Panc1 (cell line): ENCODE data around the gene MTHFD2. TPM values are rescaled to one million over a fixed set of nuclear protein-coding genes. Genes with fewer than 3 reads are reported as not detected.

ENCODE experiments used
- ATAC-seq: fragments of 200-7000 bp; cut with Tn5 transposase; 2 replicates; pipeline ENCODE4 v1.9.1; 2020; ENCODE audit warnings: mild to moderate bottlenecking, moderate library complexity
- BruUV-seq: library from RNA; stranded (reverse); fragments of 400-500 nt; replicated peaks from 2 replicates; lab custom pipeline; 2021; lab: Mats Ljungman, UMichigan
- CTCF ChIA-PET: fragments of 300-600 bp; sonication (Branson Sonifier 250); formaldehyde crosslinking; loops from one replicate; lab custom pipeline; 2022; ENCODE audit warnings: antibody characterized with exemption; lab: Charles Lee
- POLR2A ChIA-PET: fragments of 300-600 bp; sonication (Branson Sonifier 250); formaldehyde crosslinking; loops from one replicate; lab custom pipeline; 2022; ENCODE audit warnings: antibody characterized with exemption; lab: Charles Lee
- DNase-seq: peaks from one replicate; pipeline ENCODE4 v3.0.0-alpha.2; 2010; ENCODE audit warnings: low read depth, low spot score
- H3K27ac ChIP-seq: 2 replicates; pipeline ENCODE4 v1.5.1; 2011; ENCODE audit warnings: mild to moderate bottlenecking, low read length, inconsistent platforms
- H3K27me3 ChIP-seq: fragments of 200-500 bp; sonication (Bioruptor generic); 2 replicates; pipeline ENCODE4 v1.6.0; 2014; ENCODE audit warnings: low read length, inconsistent platforms; ENCODE audit not compliant: control insufficient read depth, insufficient read depth
- H3K36me3 ChIP-seq: fragments of 200-500 bp; sonication (Bioruptor generic); 2 replicates; pipeline ENCODE4 v1.5.1; 2014; ENCODE audit warnings: inconsistent platforms, mild to moderate bottlenecking, low read length, moderate library complexity; ENCODE audit not compliant: control insufficient read depth, insufficient read depth
- H3K4me1 ChIP-seq: 2 replicates; pipeline ENCODE4 v1.5.1; 2011; ENCODE audit warnings: inconsistent platforms, mild to moderate bottlenecking, low read length, moderate library complexity; ENCODE audit not compliant: control insufficient read depth, insufficient read depth
- H3K4me3 ChIP-seq, 2 experiments: 2 replicates each; pipeline ENCODE4 v1.5.1; 2011 to 2012; ENCODE audit warnings: low read depth in 2 of 2, low read length in 2 of 2, mild to moderate bottlenecking in 2 of 2, inconsistent platforms in 1 of 2, moderate library complexity in 1 of 2
- H3K9me3 ChIP-seq: fragments of 200-500 bp; sonication (Bioruptor generic); 2 replicates; pipeline ENCODE4 v1.5.1; 2014; ENCODE audit warnings: low read depth, mild to moderate bottlenecking, inconsistent platforms, low read length, moderate library complexity; ENCODE audit not compliant: control insufficient read depth, insufficient read depth
- POLR2AphosphoS5 ChIP-seq: IDR thresholded peaks from 2 replicates; pipeline ENCODE4 v1.6.1; 2012; ENCODE audit warnings: mild to moderate bottlenecking, low read depth, low read length, moderate library complexity
- SIN3A ChIP-seq: IDR thresholded peaks from 2 replicates; pipeline ENCODE4 v1.6.1; 2012; ENCODE audit warnings: low read depth, mild to moderate bottlenecking, low read length, moderate library complexity, borderline replicate concordance; ENCODE audit not compliant: insufficient read depth
- TCF7L2 ChIP-seq: IDR thresholded peaks from 2 replicates; pipeline ENCODE4 v1.6.1; 2011; ENCODE audit warnings: mild to moderate bottlenecking, low read depth, low read length, inconsistent platforms
- in situ Hi-C: cut with HindIII; loops from 2 replicates; pipeline ENCODE4 v1.10.0; 2016; ENCODE audit warnings: low sequenced_read_pairs, low pct_unique_long_range_greater_than_20kb
- intact Hi-C: fragments of 100-400 bp; cut with micrococcal nuclease; formaldehyde crosslinking; loops from one replicate; pipeline ENCODE4 v1.10.0; 2022; ENCODE audit not compliant: unreplicated experiment
- total RNA-seq: library from RNA; stranded (reverse); gene quantifications from one replicate; pipeline ENCODE4 v1.2.1, GENCODE V29; 2021; ENCODE audit not compliant: unreplicated experiment
- TF ChIP-seq, protein P1 (sequence below): fragments of 450-650 bp; IDR thresholded peaks from 2 replicates; pipeline ENCODE4 v1.5.1; 2017; ENCODE audit warnings: mild to moderate bottlenecking
- TF ChIP-seq, protein P2 (sequence below), 2 experiments: IDR thresholded peaks; 2 replicates each; pipeline ENCODE4 v1.6.1; 2011 to 2012; ENCODE audit warnings: low read depth in 2 of 2, control low read depth in 1 of 2, low read length in 1 of 2, mild to moderate bottlenecking in 1 of 2, moderate library complexity in 1 of 2; ENCODE audit not compliant: insufficient read depth in 1 of 2

MTHFD2 gene
- total RNA-seq, 1 experiment from 2014 or later = 215 TPM

- TF ChIP-seq POLR2AphosphoS5 (peak; percentile 24; the same call in 1 of the 2 replicates), TCF7L2 (no peak)
- TF ChIP-seq, protein P1, sequence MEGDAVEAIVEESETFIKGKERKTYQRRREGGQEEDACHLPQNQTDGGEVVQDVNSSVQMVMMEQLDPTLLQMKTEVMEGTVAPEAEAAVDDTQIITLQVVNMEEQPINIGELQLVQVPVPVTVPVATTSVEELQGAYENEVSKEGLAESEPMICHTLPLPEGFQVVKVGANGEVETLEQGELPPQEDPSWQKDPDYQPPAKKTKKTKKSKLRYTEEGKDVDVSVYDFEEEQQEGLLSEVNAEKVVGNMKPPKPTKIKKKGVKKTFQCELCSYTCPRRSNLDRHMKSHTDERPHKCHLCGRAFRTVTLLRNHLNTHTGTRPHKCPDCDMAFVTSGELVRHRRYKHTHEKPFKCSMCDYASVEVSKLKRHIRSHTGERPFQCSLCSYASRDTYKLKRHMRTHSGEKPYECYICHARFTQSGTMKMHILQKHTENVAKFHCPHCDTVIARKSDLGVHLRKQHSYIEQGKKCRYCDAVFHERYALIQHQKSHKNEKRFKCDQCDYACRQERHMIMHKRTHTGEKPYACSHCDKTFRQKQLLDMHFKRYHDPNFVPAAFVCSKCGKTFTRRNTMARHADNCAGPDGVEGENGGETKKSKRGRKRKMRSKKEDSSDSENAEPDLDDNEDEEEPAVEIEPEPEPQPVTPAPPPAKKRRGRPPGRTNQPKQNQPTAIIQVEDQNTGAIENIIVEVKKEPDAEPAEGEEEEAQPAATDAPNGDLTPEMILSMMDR = no peak
- Histone ChIP-seq H3K9me3 (no peaks in the 10 kb centered on the region), H3K4me1 (peaks cover 9% of the 10 kb centered on the region; the same call in 1 of the 2 replicates), H3K36me3 (no peaks in the 10 kb centered on the region), H3K27ac (no peak overlapping the region), H3K27me3 (no peaks in the 10 kb centered on the region), H3K4me3 (no peak overlapping the region)
- CTCF ChIA-PET = no interaction called here
- ATAC-seq (no peak), DNase-seq (no peak)
- intact Hi-C loops (no loop called here), in situ Hi-C loops (no loop called here)
- POLR2A ChIA-PET = no interaction called here
- BruUV-seq = no TSS peak
These were observed 27.5 kb downstream of the MTHFD2 start for GRCh38 chr2:74225698-74226459.

DNA sequence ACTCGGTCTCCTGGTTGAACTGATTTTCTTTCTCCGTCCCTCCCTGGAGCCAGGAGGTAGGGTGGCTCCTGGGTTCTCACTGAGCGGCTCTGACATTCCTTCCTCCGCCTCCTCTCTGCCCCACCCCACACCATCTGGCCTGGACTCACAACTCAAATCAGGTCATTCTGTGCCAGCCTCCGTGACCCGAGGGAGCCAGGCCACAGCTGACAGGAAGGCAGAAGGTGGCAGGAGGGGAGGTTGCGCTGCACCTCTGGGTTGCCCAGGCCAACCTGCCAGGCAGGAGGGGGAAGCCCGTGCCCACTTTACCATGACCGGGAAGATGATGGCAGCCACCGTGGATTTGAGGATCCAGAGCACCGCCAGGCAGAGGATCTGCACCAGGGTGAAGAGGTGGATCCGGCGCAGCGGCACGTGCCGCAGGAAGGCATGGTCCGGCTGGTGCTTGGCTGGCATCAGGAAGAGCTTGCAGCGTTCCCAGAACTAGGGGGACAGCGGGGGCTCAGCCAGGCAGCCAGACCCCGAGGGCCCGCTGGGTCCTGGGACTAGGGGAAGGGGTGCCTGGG is 28.3 kb downstream of the MTHFD2 start:
- Histone ChIP-seq H3K4me3 (no peak overlapping the region), H3K27me3 (no peaks in the 10 kb centered on the region), H3K36me3 (no peaks in the 10 kb centered on the region), H3K27ac (no peak overlapping the region), H3K4me1 (peaks cover 9% of the 10 kb centered on the region; the same call in 1 of the 2 replicates), H3K9me3 (no peaks in the 10 kb centered on the region)
- CTCF ChIA-PET = interaction anchor here (0.6 to 0.7 kb wide), 2 partner anchors 16 to 27 kb away, joined by 5 to 6 read pairs; no protein-coding TSS in a partner anchor
- in situ Hi-C loops (no loop called here), intact Hi-C loops (no loop called here)
- TF ChIP-seq POLR2AphosphoS5 (no peak), SIN3A (no peak), TCF7L2 (no peak)
- TF ChIP-seq, protein P2, sequence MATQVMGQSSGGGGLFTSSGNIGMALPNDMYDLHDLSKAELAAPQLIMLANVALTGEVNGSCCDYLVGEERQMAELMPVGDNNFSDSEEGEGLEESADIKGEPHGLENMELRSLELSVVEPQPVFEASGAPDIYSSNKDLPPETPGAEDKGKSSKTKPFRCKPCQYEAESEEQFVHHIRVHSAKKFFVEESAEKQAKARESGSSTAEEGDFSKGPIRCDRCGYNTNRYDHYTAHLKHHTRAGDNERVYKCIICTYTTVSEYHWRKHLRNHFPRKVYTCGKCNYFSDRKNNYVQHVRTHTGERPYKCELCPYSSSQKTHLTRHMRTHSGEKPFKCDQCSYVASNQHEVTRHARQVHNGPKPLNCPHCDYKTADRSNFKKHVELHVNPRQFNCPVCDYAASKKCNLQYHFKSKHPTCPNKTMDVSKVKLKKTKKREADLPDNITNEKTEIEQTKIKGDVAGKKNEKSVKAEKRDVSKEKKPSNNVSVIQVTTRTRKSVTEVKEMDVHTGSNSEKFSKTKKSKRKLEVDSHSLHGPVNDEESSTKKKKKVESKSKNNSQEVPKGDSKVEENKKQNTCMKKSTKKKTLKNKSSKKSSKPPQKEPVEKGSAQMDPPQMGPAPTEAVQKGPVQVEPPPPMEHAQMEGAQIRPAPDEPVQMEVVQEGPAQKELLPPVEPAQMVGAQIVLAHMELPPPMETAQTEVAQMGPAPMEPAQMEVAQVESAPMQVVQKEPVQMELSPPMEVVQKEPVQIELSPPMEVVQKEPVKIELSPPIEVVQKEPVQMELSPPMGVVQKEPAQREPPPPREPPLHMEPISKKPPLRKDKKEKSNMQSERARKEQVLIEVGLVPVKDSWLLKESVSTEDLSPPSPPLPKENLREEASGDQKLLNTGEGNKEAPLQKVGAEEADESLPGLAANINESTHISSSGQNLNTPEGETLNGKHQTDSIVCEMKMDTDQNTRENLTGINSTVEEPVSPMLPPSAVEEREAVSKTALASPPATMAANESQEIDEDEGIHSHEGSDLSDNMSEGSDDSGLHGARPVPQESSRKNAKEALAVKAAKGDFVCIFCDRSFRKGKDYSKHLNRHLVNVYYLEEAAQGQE (IDR thresholded peaks at IDR 0.05; ENCODE audit: insufficient read depth in 1 of 2, low read depth in 2 of 2, low read length in 1 of 2) = no peak
- TF ChIP-seq, protein P1 = no peak
- ATAC-seq (no peak), DNase-seq (no peak)
- POLR2A ChIA-PET = no interaction called here
- BruUV-seq = no TSS peak
